ENCODE data around the gene FAM204A. TPM values are rescaled to one million over a fixed set of nuclear protein-coding genes. Genes with fewer than 3 reads are reported as not detected.

The FAM204A gene
- polyA plus RNA-seq, 1 experiment, result 42.8 TPM

- CTCF ChIA-PET, result no interaction called here
- POLR2A ChIA-PET, result no interaction called here
- no peak overlapping the region for H3K4me3 ChIP-seq (ENCODE audit: low read depth, low read length)
- DNase-seq (ENCODE audit: low read depth, low spot score), result no peak
- no peaks in the 10 kb centered on the region for H3K27me3 ChIP-seq (ENCODE audit: control insufficient read depth, insufficient read depth, low read length)
- no peak for TF ChIP-seq CTCF (IDR thresholded peaks at IDR 0.05; ENCODE audit: low read depth, low read length)
- no peak overlapping the region for H3K27ac ChIP-seq (ENCODE audit: low read depth, low read length)
- H3K9me3 ChIP-seq (ENCODE audit: control insufficient read depth, insufficient read depth, low read length), result no peaks in the 10 kb centered on the region
These were observed 20.2 kb downstream of the FAM204A start for GRCh38 chr10:118321724-118322575.

GRCh38 chr10:118315629-118316028 is 26.5 kb downstream of the FAM204A start:
- ChIA-PET CTCF (interaction anchor here (1.8 kb wide), 1 partner anchor 144 kb away, joined by 5 read pairs; no protein-coding TSS in a partner anchor), POLR2A (no interaction called here)
- no peaks in the 10 kb centered on the region for H3K27me3 ChIP-seq (ENCODE audit: control insufficient read depth, insufficient read depth, low read length)
- no peak overlapping the region for H3K4me3 ChIP-seq (ENCODE audit: low read depth, low read length)
- no peak for TF ChIP-seq CTCF (IDR thresholded peaks at IDR 0.05; ENCODE audit: low read depth, low read length)
- DNase-seq (ENCODE audit: low read depth, low spot score), result no peak
- no peaks in the 10 kb centered on the region for H3K9me3 ChIP-seq (ENCODE audit: control insufficient read depth, insufficient read depth, low read length)
- H3K27ac ChIP-seq (ENCODE audit: low read depth, low read length), result no peak overlapping the region

- H3K27ac ChIP-seq (ENCODE audit: low read depth, low read length), result no peak overlapping the region
- ChIA-PET POLR2A (no interaction called here), CTCF (interaction anchor here (0.6 to 1.8 kb wide), 2 partner anchors 16 to 144 kb away, joined by 3 to 5 read pairs; no protein-coding TSS in a partner anchor)
- no peaks in the 10 kb centered on the region for H3K9me3 ChIP-seq (ENCODE audit: control insufficient read depth, insufficient read depth, low read length)
- TF ChIP-seq CTCF (IDR thresholded peaks at IDR 0.05; ENCODE audit: low read depth, low read length), result no peak
- no peaks in the 10 kb centered on the region for H3K27me3 ChIP-seq (ENCODE audit: control insufficient read depth, insufficient read depth, low read length)
- H3K4me3 ChIP-seq (ENCODE audit: low read depth, low read length), result no peak overlapping the region
- DNase-seq (ENCODE audit: low read depth, low spot score), result no peak
These were observed 27.2 kb downstream of the FAM204A start for GRCh38 chr10:118314882-118315281.

- ChIA-PET CTCF (interaction anchor here (1.2 to 1.4 kb wide), 2 partner anchors 113 to 815 kb away, joined by 3 to 4 read pairs; no protein-coding TSS in a partner anchor), POLR2A (no interaction called here)
- DNase-seq (ENCODE audit: low read depth, low spot score), result no peak
- no peak for TF ChIP-seq CTCF (IDR thresholded peaks at IDR 0.05; ENCODE audit: low read depth, low read length)
- Histone ChIP-seq H3K27me3 (ENCODE audit: control insufficient read depth, insufficient read depth, low read length) (no peaks in the 10 kb centered on the region), H3K9me3 (ENCODE audit: control insufficient read depth, insufficient read depth, low read length) (no peaks in the 10 kb centered on the region), H3K27ac (ENCODE audit: low read depth, low read length) (no peak overlapping the region), H3K4me3 (ENCODE audit: low read depth, low read length) (no peak overlapping the region)
These were observed 30.6 kb downstream of the FAM204A start for GRCh38 chr10:118311505-118311904.

GRCh38 chr10:118310822-118311221 is 31.3 kb downstream of the FAM204A start:
- Histone ChIP-seq H3K27me3 (ENCODE audit: control insufficient read depth, insufficient read depth, low read length) (no peaks in the 10 kb centered on the region), H3K27ac (ENCODE audit: low read depth, low read length) (no peak overlapping the region), H3K4me3 (ENCODE audit: low read depth, low read length) (no peak overlapping the region), H3K9me3 (ENCODE audit: control insufficient read depth, insufficient read depth, low read length) (no peaks in the 10 kb centered on the region)
- no peak for TF ChIP-seq CTCF (IDR thresholded peaks at IDR 0.05; ENCODE audit: low read depth, low read length)
- ChIA-PET CTCF (interaction anchor here (0.6 to 1.4 kb wide), 3 partner anchors 113 to 814 kb away, joined by 3 to 4 read pairs (median 4); no protein-coding TSS in a partner anchor), POLR2A (no interaction called here)
- no peak for DNase-seq (ENCODE audit: low read depth, low spot score)

Measured in AG04450 (cell line).